H1 (cell line): ENCODE measurements around the gene UTP15. TPM values are rescaled to one million over a fixed set of nuclear protein-coding genes. Genes with fewer than 3 reads are reported as not detected.
A peak's percentile ranks its signal among the peaks of the same experiment; 100 is the strongest.

Source experiments
- CTCF ChIA-PET: fragments of 300-600 bp; sonication (Branson Sonifier 250); formaldehyde crosslinking; loops from one replicate; lab custom pipeline; 2021; ENCODE audit not compliant: partially characterized antibody; lab: Charles Lee
- POLR2A ChIA-PET: fragments of 300-600 bp; sonication (Branson Sonifier 250); formaldehyde crosslinking; loops from one replicate; lab custom pipeline; 2021; ENCODE audit warnings: inconsistent platforms; ENCODE audit not compliant: partially characterized antibody; lab: Charles Lee
- DNase-seq, 2 experiments: peaks; one replicate each; pipeline versions ENCODE4 v3.0.0 to v3.0.0-alpha.2; 2010 to 2022; ENCODE audit warnings: low spot score in 2 of 2, low read depth in 1 of 2, mixed read lengths in 1 of 2
- FAIRE-seq: peaks from 2 replicates; lab custom pipeline; 2011; peaks lifted over from hg19 to GRCh38; lab: Jason Lieb, UNC
- H2AFZ ChIP-seq: 2 replicates; pipeline ENCODE4 v1.8.1; 2012; ENCODE audit warnings: low read length, inconsistent platforms
- H2AK5ac ChIP-seq: 2 replicates; pipeline ENCODE4 v1.6.1; 2013; ENCODE audit warnings: low read depth, low read length
- H2BK120ac ChIP-seq: replicated peaks from 2 replicates; pipeline ENCODE3; 2013; ENCODE audit warnings: low read depth, low read length, inconsistent platforms
- H2BK12ac ChIP-seq: 2 replicates; pipeline ENCODE4 v1.6.1; 2013; ENCODE audit warnings: low read depth, low read length
- H2BK15ac ChIP-seq: 2 replicates; pipeline ENCODE4 v1.6.1; 2013; ENCODE audit warnings: low read length
- H2BK20ac ChIP-seq: 2 replicates; pipeline ENCODE4 v1.6.1; 2013; ENCODE audit warnings: low read length
- H2BK5ac ChIP-seq: 2 replicates; pipeline ENCODE4 v1.6.1; 2013; ENCODE audit warnings: low read depth, low read length
- H3K14ac ChIP-seq: 2 replicates; pipeline ENCODE4 v1.6.1; 2013; ENCODE audit warnings: inconsistent platforms; ENCODE audit not compliant: insufficient read length
- H3K18ac ChIP-seq: 2 replicates; pipeline ENCODE4 v1.6.1; 2013; ENCODE audit warnings: low read length; ENCODE audit errors: extremely low read depth
- H3K23ac ChIP-seq: 2 replicates; pipeline ENCODE4 v1.6.1; 2013; ENCODE audit warnings: inconsistent platforms; ENCODE audit not compliant: insufficient read length
- H3K23me2 ChIP-seq: 2 replicates; pipeline ENCODE4 v1.6.1; 2013; ENCODE audit warnings: low read depth, low read length
- H3K27ac ChIP-seq: 2 replicates; pipeline ENCODE4 v1.6.1; 2011; ENCODE audit warnings: low read depth, low read length, inconsistent platforms
- H3K27me3 ChIP-seq, 4 experiments: replicated peaks in 1 of 4; 1 replicate in 1 of 4; 2 replicates in 3 of 4; pipeline versions ENCODE4 v1.6.1 to v1.8.1; 2011 to 2013; ENCODE audit warnings: low read length in 3 of 4, mild to moderate bottlenecking in 3 of 4, inconsistent platforms in 2 of 4, mixed read lengths in 2 of 4, moderate library complexity in 1 of 4; ENCODE audit not compliant: control insufficient read depth in 3 of 4, insufficient read depth in 3 of 4; ENCODE audit errors: extremely low read depth in 1 of 4
- H3K36me3 ChIP-seq, 4 experiments: 2 replicates each; pipeline versions ENCODE4 v1.6.1 to v1.8.1; 2011 to 2013; ENCODE audit warnings: mild to moderate bottlenecking in 4 of 4, low read length in 3 of 4, moderate library complexity in 2 of 4, control low read depth in 1 of 4, inconsistent platforms in 1 of 4; ENCODE audit not compliant: insufficient read depth in 4 of 4, control insufficient read depth in 2 of 4
- H3K4ac ChIP-seq: replicated peaks from 2 replicates; pipeline ENCODE3; 2013; ENCODE audit warnings: low read length, low read depth, mixed read lengths, inconsistent platforms; ENCODE audit not compliant: insufficient read length
- H3K4me1 ChIP-seq, 4 experiments: replicated peaks in 1 of 4; 1 replicate in 1 of 4; 2 replicates in 3 of 4; pipeline versions ENCODE4 v1.6.1 to v1.8.1; 2011 to 2013; ENCODE audit warnings: low read length in 3 of 4, inconsistent platforms in 2 of 4, mixed read lengths in 1 of 4; ENCODE audit not compliant: insufficient read depth in 4 of 4, control insufficient read depth in 3 of 4
- H3K4me2 ChIP-seq, 2 experiments: 2 replicates each; pipeline versions ENCODE4 v1.6.1 to v1.8.1; 2011 to 2013; ENCODE audit warnings: low read depth in 2 of 2, low read length in 2 of 2, control low read depth in 1 of 2, inconsistent platforms in 1 of 2, mild to moderate bottlenecking in 1 of 2; ENCODE audit not compliant: insufficient read depth in 1 of 2
- H3K4me3 ChIP-seq, 4 experiments: fragments of 200-600, 300-600 bp in 1 of 4; sonication (generic), shearing (Covaris generic), sonication (Bioruptor Twin) in 1 of 4; 2 replicates each; pipeline versions ENCODE4 v1.5.1 to v1.8.1; 2011 to 2016; ENCODE audit warnings: low read length in 4 of 4, low read depth in 3 of 4, control low read depth in 2 of 4, inconsistent platforms in 2 of 4, mild to moderate bottlenecking in 2 of 4, mixed read lengths in 1 of 4, moderate library complexity in 1 of 4; ENCODE audit not compliant: insufficient read depth in 2 of 4; ENCODE audit errors: extremely low read depth in 1 of 4
- H3K56ac ChIP-seq: replicated peaks from 2 replicates; pipeline ENCODE3; 2013; ENCODE audit warnings: low read depth, mild to moderate bottlenecking, mixed read lengths, low read length, inconsistent platforms; ENCODE audit not compliant: insufficient read length
- H3K79me1 ChIP-seq: 2 replicates; pipeline ENCODE4 v1.6.1; 2013; ENCODE audit warnings: low read depth, low read length, control low read depth
- H3K79me2 ChIP-seq, 2 experiments: 2 replicates each; pipeline versions ENCODE4 v1.6.1 to v1.8.1; 2012 to 2013; ENCODE audit warnings: low read length in 2 of 2, mild to moderate bottlenecking in 2 of 2, inconsistent platforms in 1 of 2; ENCODE audit not compliant: insufficient read depth in 2 of 2, control insufficient read depth in 1 of 2
- H3K9ac ChIP-seq, 4 experiments: replicated peaks in 1 of 4; 1 replicate in 1 of 4; 2 replicates in 3 of 4; pipeline versions ENCODE4 v1.6.1 to v1.8.1; 2011 to 2013; ENCODE audit warnings: low read depth in 3 of 4, low read length in 3 of 4, control low read depth in 2 of 4, mild to moderate bottlenecking in 2 of 4, moderate library complexity in 2 of 4, inconsistent platforms in 1 of 4; ENCODE audit errors: extremely low read depth in 1 of 4
- H3K9me3 ChIP-seq, 2 experiments: 2 replicates each; pipeline versions ENCODE4 v1.6.1 to v1.8.1; 2012 to 2013; ENCODE audit warnings: mild to moderate bottlenecking in 2 of 2, moderate library complexity in 2 of 2, control low read depth in 1 of 2, inconsistent platforms in 1 of 2, low read depth in 1 of 2, low read length in 1 of 2, mixed read lengths in 1 of 2; ENCODE audit not compliant: insufficient read depth in 2 of 2
- H4K20me1 ChIP-seq, 2 experiments: replicated peaks in 1 of 2; 2 replicates each; pipeline versions ENCODE3 to v1.8.1; 2011 to 2013; ENCODE audit warnings: inconsistent platforms in 2 of 2, low read length in 2 of 2, mild to moderate bottlenecking in 1 of 2; ENCODE audit not compliant: insufficient read depth in 2 of 2, control insufficient read depth in 1 of 2
- H4K5ac ChIP-seq: 2 replicates; pipeline ENCODE4 v1.6.1; 2013; ENCODE audit warnings: low read length, low read depth, mixed read lengths, inconsistent platforms; ENCODE audit not compliant: insufficient read length
- H4K8ac ChIP-seq: 2 replicates; pipeline ENCODE4 v1.8.0; 2013; ENCODE audit warnings: mild to moderate bottlenecking, moderate library complexity, low read length, inconsistent platforms; ENCODE audit not compliant: insufficient read depth; ENCODE audit errors: extremely low read depth
- H4K91ac ChIP-seq: replicated peaks from 2 replicates; pipeline ENCODE3; 2013; ENCODE audit warnings: low read length, mixed read lengths, inconsistent platforms; ENCODE audit not compliant: insufficient read length
- ASH2L ChIP-seq: fragments of 200-600, 300-600 bp; sonication (generic); IDR thresholded peaks from one replicate; pipeline ENCODE4 v1.7.1; 2017; ENCODE audit warnings: low read length
- CEBPB ChIP-seq: IDR thresholded peaks from 2 replicates; pipeline ENCODE4 v1.6.1; 2012; ENCODE audit warnings: low read depth, low read length
- CTCF ChIP-seq, 3 experiments: IDR thresholded peaks; 1 replicate in 2 of 3; 2 replicates in 1 of 3; pipeline versions ENCODE4 v1.5.1 to v1.6.1; 2011; ENCODE audit warnings: low read length in 3 of 3, mild to moderate bottlenecking in 3 of 3, inconsistent platforms in 2 of 3, low read depth in 1 of 3, moderate library complexity in 1 of 3; ENCODE audit not compliant: insufficient read depth in 1 of 3; ENCODE audit errors: control extremely low read depth in 1 of 3
- KDM1A ChIP-seq: fragments of 200-600, 300-600 bp; sonication (generic); IDR thresholded peaks from 2 replicates; pipeline ENCODE4 v1.7.1; 2016; ENCODE audit warnings: mild to moderate bottlenecking, low read length, borderline replicate concordance
- KDM5A ChIP-seq: fragments of 200-600 bp; IDR thresholded peaks from 2 replicates; pipeline ENCODE4 v1.7.1; 2012; ENCODE audit warnings: mild to moderate bottlenecking, low read length, inconsistent platforms, mixed read lengths
- TAF1 ChIP-seq: IDR thresholded peaks from 2 replicates; pipeline ENCODE4 v1.6.1; 2011; ENCODE audit warnings: mild to moderate bottlenecking, low read depth, low read length
- TAF7 ChIP-seq: optimal IDR thresholded peaks from 2 replicates; pipeline ENCODE3; 2011; ENCODE audit warnings: low read depth, mild to moderate bottlenecking, inconsistent platforms, low read length, moderate library complexity, borderline replicate concordance
- TCF12 ChIP-seq: IDR thresholded peaks from 2 replicates; pipeline ENCODE4 v1.6.1; 2011; ENCODE audit warnings: low read depth, mild to moderate bottlenecking, low read length
- WGBS, 2 experiments: shearing (Covaris generic) in 1 of 2; methylation state at CpG; one replicate each; pipeline versions ENCODE4 v1.1.6 to v1.1.7; 2013 to 2015; ENCODE audit warnings: low lambda C conversion rate in 2 of 2, mixed read lengths in 2 of 2, inconsistent platforms in 1 of 2, low coverage in 1 of 2, missing lambda C conversion rate in 1 of 2; ENCODE audit not compliant: insufficient replicate concordance in 2 of 2, insufficient coverage in 1 of 2, insufficient read length in 1 of 2; ENCODE audit errors: extremely low coverage in 1 of 2, missing lambda C conversion rate in 1 of 2; 5-methylcytosine and 5-hydroxymethylcytosine counted together
- polyA plus RNA-seq, 7 experiments: library from polyadenylated mRNA; depleted of rRNA in 3 of 7; stranded (reverse) in 5 of 7; unstranded in 2 of 7; fragments of >200 nt in 5 of 7; fragments of 200-250 nt in 2 of 7; gene quantifications; 1 replicate in 5 of 7; 2 replicates in 1 of 7; 4 replicates in 1 of 7; pipeline versions ENCODE4 v1.2.1 to v1.2.3, GENCODE V29; 2011 to 2013; ENCODE audit warnings: missing spikeins in 2 of 7, mixed read lengths in 2 of 7
- total RNA-seq: library from RNA; stranded (reverse); fragmentation: NEBNext Ultra II Directional; extraction: Animal tissue kit (Norgen Biotek cat#: 25700); gene quantifications from 2 replicates; pipeline ENCODE4 v1.2.1, GENCODE V29; 2021

Gene UTP15
- total and polyA plus RNA-seq, 2 of the 8 experiments (the other 6 are each of a cell fraction or from before 2014, with no cell fraction given), result 14.3 to 33.6 TPM

- H2AK5ac ChIP-seq, result no peak overlapping the region
- TF ChIP-seq CEBPB (no peak), ASH2L (no peak), KDM5A (no peak), TCF12 (no peak), TAF7 (no peak), CTCF (IDR thresholded peaks at IDR 0.05; ENCODE audit: control extremely low read depth in 1 of 3, insufficient read depth in 1 of 3, low read depth in 1 of 3, low read length in 3 of 3) (no peak), KDM1A (peak; percentile 53; the same call in 1 of the 2 replicates), TAF1 (no peak)
- TF ChIP-seq, all 59 proteins: peak for 1
- peaks cover 6% of the 10 kb centered on the region; the same call in 1 of the 2 replicates for H3K23me2 ChIP-seq
- H3K4me1 ChIP-seq, result peaks cover 0 to 11% (median 1%) of the 10 kb centered on the region in 4 experiments; a peak in 2 of 7 replicates
- DNase-seq (no peak), FAIRE-seq (no peak)
- H3K4me3 ChIP-seq, result no peak overlapping the region
- H2BK12ac ChIP-seq, result no peak overlapping the region
- no peaks in the 10 kb centered on the region for H3K9me3 ChIP-seq
- H3K79me1 ChIP-seq, result no peaks in the 10 kb centered on the region
- H4K91ac ChIP-seq, result no peak overlapping the region
- POLR2A ChIA-PET, result interaction anchor here (1.4 kb wide), 1 partner anchor 58 kb away, joined by 4 read pairs; the partner anchor contains the start of genes ANKRA2 and UTP15
- no peaks in the 10 kb centered on the region for H3K79me2 ChIP-seq
- no peak overlapping the region for H3K56ac ChIP-seq
- no peak overlapping the region for H2BK5ac ChIP-seq
- no peak overlapping the region for H4K5ac ChIP-seq
- H4K20me1 ChIP-seq, result no peaks in the 10 kb centered on the region
- no peak overlapping the region for H2AFZ ChIP-seq
- H4K8ac ChIP-seq, result no peak overlapping the region
- H2BK120ac ChIP-seq, result no peak overlapping the region
- no peak overlapping the region for H2BK20ac ChIP-seq
- H3K27ac ChIP-seq, result no peak overlapping the region
- no peak overlapping the region for H3K14ac ChIP-seq
- peaks cover 8 to 20% (median 13%) of the 10 kb centered on the region in 4 experiments for H3K27me3 ChIP-seq
- no peak overlapping the region for H3K23ac ChIP-seq
- no peak overlapping the region for H3K4ac ChIP-seq
- H3K9ac ChIP-seq, result no peak overlapping the region
- H3K4me2 ChIP-seq, result no peak overlapping the region
- no peak overlapping the region for H2BK15ac ChIP-seq
- no peak overlapping the region for H3K18ac ChIP-seq
- WGBS, 2 experiments, result 91% methylated on average over 2 of the region's 2 CpGs; no CpG with 5 or more reads in 1 of the 2 experiments
- CTCF ChIA-PET, result interaction anchor here (0.6 to 5.5 kb wide), 5 partner anchors 25 to 81 kb away, joined by 3 to 24 read pairs (median 4); no protein-coding TSS in a partner anchor
- H3K36me3 ChIP-seq, result no peaks in the 10 kb centered on the region
Measured at GRCh38 chr5:73623060-73623459, 57.5 kb downstream of the UTP15 start.
